A673 (cell line): ENCODE data around the gene CHN1. TPM values are rescaled to one million over a fixed set of nuclear protein-coding genes. Genes with fewer than 3 reads are reported as not detected.

Source experiments
- BruUV-seq: library from RNA; stranded (reverse); fragments of 400-500 nt; replicated peaks from 2 replicates; lab custom pipeline; 2021; lab: Mats Ljungman, UMichigan
- CTCF ChIA-PET: fragments of 300-600 bp; sonication (Branson Sonifier 250); formaldehyde crosslinking; loops from one replicate; lab custom pipeline; 2022; ENCODE audit warnings: antibody characterized with exemption; lab: Charles Lee
- POLR2A ChIA-PET: fragments of 300-600 bp; sonication (Branson Sonifier 250); formaldehyde crosslinking; loops from one replicate; lab custom pipeline; 2022; ENCODE audit warnings: antibody characterized with exemption; ENCODE audit not compliant: low non-redundant PET; lab: Charles Lee
- DNase-seq: peaks from one replicate; pipeline ENCODE4 v3.0.0-alpha.2; 2015; ENCODE audit warnings: low spot score
- H3K27ac ChIP-seq: fragments of 200-600 bp; sonication (generic); 2 replicates; pipeline ENCODE4 v1.5.1; 2016; ENCODE audit warnings: mixed run types, low read depth, mild to moderate bottlenecking, mixed read lengths, antibody characterized with exemption, low read length; ENCODE audit not compliant: poor library complexity, severe bottlenecking
- H3K27me3 ChIP-seq: fragments of 200-600 bp; sonication (generic); replicated peaks from 2 replicates; pipeline ENCODE4 v1.6.1; 2017; ENCODE audit warnings: mixed run types, low read depth, mild to moderate bottlenecking, mixed read lengths, antibody characterized with exemption, low read length; ENCODE audit not compliant: insufficient read depth, poor library complexity
- H3K36me3 ChIP-seq: fragments of 200-600 bp; sonication (generic); 2 replicates; pipeline ENCODE4 v1.6.1; 2016; ENCODE audit warnings: mixed run types, mild to moderate bottlenecking, mixed read lengths, antibody characterized with exemption, low read length; ENCODE audit not compliant: insufficient read depth, poor library complexity, severe bottlenecking
- H3K4me1 ChIP-seq: fragments of 200-600 bp; sonication (generic); 2 replicates; pipeline ENCODE4 v1.6.1; 2017; ENCODE audit warnings: mixed run types, mild to moderate bottlenecking, mixed read lengths, antibody characterized with exemption, low read length; ENCODE audit not compliant: insufficient read depth, poor library complexity, severe bottlenecking
- H3K4me3 ChIP-seq: fragments of 200-600 bp; sonication (generic); 2 replicates; pipeline ENCODE4 v1.5.1; 2016; ENCODE audit warnings: low read depth, mixed run types, mild to moderate bottlenecking, mixed read lengths, low read length; ENCODE audit not compliant: poor library complexity, severe bottlenecking
- H3K9me3 ChIP-seq: fragments of 200-600 bp; sonication (generic); 2 replicates; pipeline ENCODE4 v1.6.1; 2016; ENCODE audit warnings: mixed run types, low read depth, mild to moderate bottlenecking, mixed read lengths, antibody characterized with exemption, low read length; ENCODE audit not compliant: poor library complexity, severe bottlenecking
- CTCF ChIP-seq: fragments of 300-800, 200-600 bp; sonication (generic); conservative IDR thresholded peaks from 2 replicates; pipeline ENCODE4 v1.5.1; 2017; ENCODE audit warnings: low read depth, mild to moderate bottlenecking, antibody characterized with exemption, low read length, moderate library complexity, mixed read lengths
- EZH2 ChIP-seq: fragments of 200-600 bp; sonication (generic); IDR thresholded peaks from 2 replicates; pipeline ENCODE4 v1.6.1; 2017; ENCODE audit warnings: borderline replicate concordance, low read depth, mild to moderate bottlenecking, mixed read lengths, antibody characterized with exemption, low read length; ENCODE audit not compliant: poor library complexity, severe bottlenecking
- intact Hi-C: fragments of 100-400 bp; cut with micrococcal nuclease; formaldehyde crosslinking; loops from one replicate; pipeline ENCODE4 v1.10.0; 2022; ENCODE audit not compliant: unreplicated experiment
- total RNA-seq: library from RNA; stranded (reverse); gene quantifications from 2 replicates; pipeline ENCODE4 v1.2.3, GENCODE V29; 2021

Gene CHN1
- total RNA-seq, 1 experiment from 2014 or later = 11.3 TPM

DNA sequence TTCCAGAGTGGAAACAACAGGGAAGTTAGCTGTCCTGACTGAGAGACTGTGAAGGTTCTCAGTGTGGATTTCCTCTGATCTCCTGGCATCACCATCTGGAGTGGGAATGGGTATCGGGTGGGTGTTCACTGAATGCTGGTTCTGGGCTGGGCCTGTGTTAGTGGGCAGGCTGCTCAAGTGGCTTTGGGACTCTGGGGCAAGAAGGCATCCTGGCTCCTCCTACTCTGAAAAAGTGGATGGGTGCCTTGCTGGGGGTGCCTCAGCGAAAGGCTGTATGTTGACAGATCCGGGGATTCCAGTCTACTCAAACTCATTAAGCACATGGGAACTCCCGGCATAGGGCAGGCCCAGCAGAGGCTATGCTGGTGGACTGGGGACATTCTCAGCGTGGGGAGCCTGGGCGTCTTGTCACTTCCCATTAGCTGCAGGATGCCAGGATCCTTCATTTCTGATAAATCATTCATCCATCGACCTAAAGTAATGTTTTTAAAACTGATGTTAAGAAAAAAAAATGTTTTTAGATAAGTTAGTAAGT is 213.4 kb downstream of the CHN1 start:
- H3K36me3 ChIP-seq = no peaks in the 10 kb centered on the region
- no peak overlapping the region for H3K4me3 ChIP-seq
- no peak for DNase-seq
- TF ChIP-seq CTCF = no peak
- TF ChIP-seq EZH2 = no peak
- no peaks in the 10 kb centered on the region for H3K9me3 ChIP-seq
- ChIA-PET POLR2A (no interaction called here), CTCF (no interaction called here)
- no TSS peak for BruUV-seq
- no peak overlapping the region for H3K27ac ChIP-seq
- H3K27me3 ChIP-seq = no peaks in the 10 kb centered on the region
- no peaks in the 10 kb centered on the region for H3K4me1 ChIP-seq
- intact Hi-C loops = no loop called here

- ChIA-PET CTCF (no interaction called here), POLR2A (no interaction called here)
- no peak overlapping the region for H3K27ac ChIP-seq
Measured at GRCh38 chr2:174791020-174791419, 214.2 kb downstream of the CHN1 start.

DNA sequence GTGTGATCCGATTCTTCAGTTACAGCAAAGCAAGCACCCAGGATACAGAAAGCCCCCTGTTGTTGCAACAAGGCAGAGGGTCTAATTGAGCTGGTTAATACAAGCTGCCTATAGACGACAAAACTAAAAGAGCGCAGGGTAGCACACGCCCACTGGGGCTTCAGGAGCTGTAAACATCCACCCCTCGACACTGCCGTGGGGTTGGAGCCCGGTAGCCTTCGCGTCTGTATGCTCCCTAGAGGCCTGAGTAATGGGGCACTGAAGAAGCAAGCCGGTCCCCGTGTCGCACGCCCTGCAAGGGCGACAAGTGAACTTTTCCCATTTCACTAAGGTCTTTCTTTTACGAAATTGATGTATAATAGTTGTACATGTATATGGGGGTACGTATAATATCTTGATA is 216.2 kb downstream of the CHN1 start:
- TF ChIP-seq EZH2 = no peak
- no peak for TF ChIP-seq CTCF
- H3K27me3 ChIP-seq = no peaks in the 10 kb centered on the region
- no peaks in the 10 kb centered on the region for H3K9me3 ChIP-seq
- no TSS peak for BruUV-seq
- intact Hi-C loops = no loop called here
- POLR2A ChIA-PET = no interaction called here
- H3K27ac ChIP-seq = no peak overlapping the region
- H3K4me3 ChIP-seq = no peak overlapping the region
- H3K36me3 ChIP-seq = no peaks in the 10 kb centered on the region
- no peaks in the 10 kb centered on the region for H3K4me1 ChIP-seq
- CTCF ChIA-PET = interaction anchor here (0.7 kb wide), 1 partner anchor 835 kb away, joined by 3 read pairs; no protein-coding TSS in a partner anchor
- DNase-seq = no peak

More at GRCh38 chr2:174791020-174791419, 214.2 kb downstream of the CHN1 start:
- no peaks in the 10 kb centered on the region for H3K4me1 ChIP-seq
- intact Hi-C loops = no loop called here
- no peak for DNase-seq
- no peaks in the 10 kb centered on the region for H3K27me3 ChIP-seq
- no peak overlapping the region for H3K4me3 ChIP-seq
- no peaks in the 10 kb centered on the region for H3K9me3 ChIP-seq
- TF ChIP-seq CTCF (no peak), EZH2 (no peak)
- no TSS peak for BruUV-seq
- H3K36me3 ChIP-seq = no peaks in the 10 kb centered on the region
